IPS DF 6.9 (cell line): ENCODE results near the gene CDKN2AIPNL.

ENCODE experiments used
- DNase-seq: peaks from one replicate; pipeline ENCODE4 v3.0.0-alpha.2; 2013; ENCODE audit warnings: low read depth, low spot score
- H3K27ac ChIP-seq: one replicate; pipeline ENCODE4 v1.5.1; 2013; ENCODE audit warnings: low read length, control low read depth
- H3K27me3 ChIP-seq: 2 replicates; pipeline ENCODE4 v1.6.1; 2013; ENCODE audit warnings: mild to moderate bottlenecking, low read length; ENCODE audit not compliant: control insufficient read depth, insufficient read depth
- H3K36me3 ChIP-seq: 2 replicates; pipeline ENCODE4 v1.6.1; 2013; ENCODE audit warnings: low read length; ENCODE audit not compliant: control insufficient read depth, insufficient read depth
- H3K4me1 ChIP-seq: 2 replicates; pipeline ENCODE4 v1.6.1; 2013; ENCODE audit warnings: low read length; ENCODE audit not compliant: control insufficient read depth, insufficient read depth
- H3K4me3 ChIP-seq: 2 replicates; pipeline ENCODE4 v1.5.1; 2013; ENCODE audit warnings: mild to moderate bottlenecking, low read length
- H3K9me3 ChIP-seq: 2 replicates; pipeline ENCODE4 v1.6.1; 2013; ENCODE audit warnings: low read length, inconsistent platforms; ENCODE audit not compliant: control insufficient read depth, insufficient read depth
- WGBS: extraction: QIAGEN DNeasy Blood & Tissue Kit; methylation state at CpG from one replicate; pipeline ENCODE4 v1.1.7; 2013; ENCODE audit warnings: mixed read lengths, missing lambda C conversion rate; ENCODE audit not compliant: insufficient read length, insufficient coverage; 5-methylcytosine and 5-hydroxymethylcytosine counted together

CDKN2AIPNL gene

GRCh38 chr5:134451225-134451935 is 39.7 kb upstream of the CDKN2AIPNL start:
- H3K9me3 ChIP-seq = no peaks in the 10 kb centered on the region
- no peaks in the 10 kb centered on the region for H3K27me3 ChIP-seq
- DNase-seq = no peak
- no peaks in the 10 kb centered on the region for H3K36me3 ChIP-seq
- no peak overlapping the region for H3K27ac ChIP-seq
- no peak overlapping the region for H3K4me3 ChIP-seq
- no CpG with 5 or more reads among the region's 3 CpGs for WGBS
- H3K4me1 ChIP-seq = 0 out of 2 replicates have a peak, but pooled peaks cover 1% of the 10 kb centered on the region

DNA sequence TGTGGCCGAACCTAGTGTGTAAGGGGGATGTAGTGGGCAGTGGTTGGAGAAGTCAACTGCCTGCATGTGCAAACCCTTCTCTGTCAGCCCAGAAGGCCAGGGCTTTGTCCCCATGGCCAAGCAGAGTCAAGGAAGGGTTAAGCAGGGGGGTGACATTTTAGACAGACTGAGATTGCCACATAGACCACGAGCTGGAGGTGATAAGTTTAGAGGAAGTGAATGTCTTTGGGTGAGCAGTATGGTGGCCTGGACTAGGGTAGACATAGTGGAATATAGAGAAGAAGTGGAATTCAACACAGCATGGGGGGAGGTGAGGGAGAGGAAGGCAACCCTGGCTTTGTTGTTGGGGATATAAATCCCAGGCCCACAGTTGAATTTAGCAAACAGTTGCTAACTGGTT is 38.7 kb upstream of the CDKN2AIPNL start:
- no CpG with 5 or more reads among the region's 2 CpGs for WGBS
- Histone ChIP-seq H3K4me3 (no peak overlapping the region), H3K27me3 (no peaks in the 10 kb centered on the region), H3K4me1 (0 out of 2 replicates have a peak, but pooled peaks cover 1% of the 10 kb centered on the region), H3K9me3 (no peaks in the 10 kb centered on the region), H3K36me3 (no peaks in the 10 kb centered on the region), H3K27ac (no peak overlapping the region)
- no peak for DNase-seq

DNA sequence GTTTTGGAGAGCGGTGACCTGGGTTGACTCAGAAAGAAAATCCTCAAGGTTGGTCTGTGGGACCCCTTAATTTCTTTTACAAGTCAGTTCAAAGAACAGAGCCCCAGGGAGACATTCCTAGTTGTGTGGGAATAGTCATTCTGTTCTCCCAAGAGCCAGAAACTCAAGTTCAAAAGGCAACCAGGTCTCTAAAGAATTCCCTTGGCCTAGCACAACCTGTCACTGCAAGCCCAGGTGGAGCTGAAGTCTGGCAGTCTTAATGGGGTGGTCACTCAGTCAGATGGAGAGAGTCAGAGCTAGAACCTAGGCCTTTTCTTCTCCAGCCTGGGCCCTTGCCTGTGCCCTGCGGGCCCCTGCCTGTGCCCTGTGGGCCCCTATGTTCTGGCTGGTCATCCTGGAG is 37.5 kb upstream of the CDKN2AIPNL start:
- H3K4me3 ChIP-seq = no peak overlapping the region
- DNase-seq = no peak
- no peaks in the 10 kb centered on the region for H3K9me3 ChIP-seq
- 0 out of 2 replicates have a peak, but pooled peaks cover 1% of the 10 kb centered on the region for H3K4me1 ChIP-seq
- H3K27ac ChIP-seq = no peak overlapping the region
- WGBS = no CpG with 5 or more reads among the region's 2 CpGs
- H3K36me3 ChIP-seq = no peaks in the 10 kb centered on the region
- H3K27me3 ChIP-seq = no peaks in the 10 kb centered on the region

GRCh38 chr5:134447815-134448520 is 36.3 kb upstream of the CDKN2AIPNL start:
- Histone ChIP-seq H3K27me3 (no peaks in the 10 kb centered on the region), H3K36me3 (no peaks in the 10 kb centered on the region), H3K4me1 (0 out of 2 replicates have a peak, but pooled peaks cover 1% of the 10 kb centered on the region), H3K9me3 (no peaks in the 10 kb centered on the region), H3K4me3 (no peak overlapping the region), H3K27ac (no peak overlapping the region)
- WGBS = no CpG with 5 or more reads among the region's 7 CpGs
- no peak for DNase-seq

DNA sequence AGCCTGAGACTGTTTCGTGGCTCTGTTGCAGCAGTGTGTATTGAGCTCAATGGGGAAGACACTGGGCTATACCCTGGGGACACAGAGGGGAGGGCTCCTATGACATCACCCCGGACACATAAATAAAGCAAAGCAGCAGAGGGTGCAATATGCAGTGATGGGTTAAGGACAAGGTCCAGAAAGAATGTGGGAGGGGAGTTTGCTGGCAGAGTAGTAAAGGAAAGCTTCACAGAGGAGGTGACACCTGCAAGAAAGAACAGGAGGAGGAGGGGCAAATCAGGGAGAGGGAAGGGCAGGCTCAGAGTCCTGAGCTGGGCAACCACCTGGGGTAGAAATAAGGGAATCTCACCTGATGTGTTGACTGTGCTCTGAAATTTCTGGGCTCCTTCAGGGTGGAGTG is 35.3 kb upstream of the CDKN2AIPNL start:
- Histone ChIP-seq H3K36me3 (no peaks in the 10 kb centered on the region), H3K27ac (no peak overlapping the region)
- no CpG with 5 or more reads among the region's 2 CpGs for WGBS

DNA sequence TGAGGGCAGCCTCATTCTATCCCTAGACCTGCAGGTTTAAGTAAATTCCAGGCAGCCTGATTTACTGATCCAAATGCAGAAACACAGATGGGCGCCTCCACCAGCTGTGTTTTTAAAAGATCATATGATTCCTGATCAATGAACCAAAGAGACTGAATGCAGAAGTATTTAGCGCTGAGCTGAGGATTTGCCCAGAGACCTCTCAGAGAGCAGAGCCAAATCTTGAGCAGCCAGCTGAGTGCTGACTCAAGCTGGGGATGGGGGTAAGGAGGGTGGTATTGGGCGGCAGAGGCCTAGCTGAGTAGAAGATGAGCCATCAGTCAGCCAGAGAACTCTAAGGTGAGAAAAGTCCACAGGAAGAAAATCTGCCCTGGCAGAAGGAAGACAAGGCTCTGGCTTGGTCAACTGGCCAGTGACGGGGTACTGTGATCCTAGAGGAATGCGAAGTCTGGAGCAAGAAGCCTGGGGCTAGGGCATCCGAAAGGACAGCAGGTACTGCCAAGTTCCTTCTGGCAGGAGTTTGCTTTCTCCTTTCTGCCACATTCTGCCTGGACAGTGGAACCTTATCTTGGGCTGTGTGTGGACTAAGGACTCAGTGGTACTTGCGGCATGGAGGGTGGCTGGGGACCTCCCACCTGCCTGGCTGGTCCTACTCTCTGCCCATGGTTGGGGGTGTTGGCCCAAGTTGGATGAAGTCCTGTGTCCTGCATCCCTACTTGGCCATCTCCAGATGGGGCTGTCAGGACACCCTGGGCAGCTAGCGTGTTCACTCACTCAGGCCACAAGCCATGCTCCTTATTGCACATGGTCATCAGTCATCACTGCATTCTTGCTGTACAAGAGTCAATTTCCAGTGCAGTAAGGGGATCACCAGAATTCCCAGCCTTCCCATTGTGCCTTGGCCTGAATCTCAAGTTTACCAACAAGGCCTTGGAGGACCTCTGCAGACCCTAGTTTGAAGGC is 34.5 kb upstream of the CDKN2AIPNL start:
- no peak overlapping the region for H3K27ac ChIP-seq
- no CpG with 5 or more reads among the region's 8 CpGs for WGBS

More for the DNA sequence above, 35.3 kb upstream of the CDKN2AIPNL start:
- no peak overlapping the region for H3K4me3 ChIP-seq
- H3K27me3 ChIP-seq = no peaks in the 10 kb centered on the region
- H3K4me1 ChIP-seq = 0 out of 2 replicates have a peak, but pooled peaks cover 1% of the 10 kb centered on the region
- no peaks in the 10 kb centered on the region for H3K9me3 ChIP-seq
- no peak for DNase-seq

GRCh38 chr5:134444941-134445471 is 33.3 kb upstream of the CDKN2AIPNL start:
- no CpG with 5 or more reads among the region's 5 CpGs for WGBS
- no peaks in the 10 kb centered on the region for H3K27me3 ChIP-seq
- no peak for DNase-seq
- no peak overlapping the region for H3K4me3 ChIP-seq
- H3K9me3 ChIP-seq = no peaks in the 10 kb centered on the region
- peaks cover 6% of the 10 kb centered on the region for H3K4me1 ChIP-seq
- 0 out of 2 replicates have a peak, but pooled peaks cover 2% of the 10 kb centered on the region for H3K36me3 ChIP-seq
- H3K27ac ChIP-seq = no peak overlapping the region

More for the DNA sequence above, 34.5 kb upstream of the CDKN2AIPNL start:
- no peaks in the 10 kb centered on the region for H3K9me3 ChIP-seq
- no peaks in the 10 kb centered on the region for H3K27me3 ChIP-seq
- H3K36me3 ChIP-seq = no peaks in the 10 kb centered on the region
- no peak overlapping the region for H3K4me3 ChIP-seq
- peaks cover 3% of the 10 kb centered on the region; the same call in 1 of the 2 replicates for H3K4me1 ChIP-seq
- DNase-seq = no peak

- no peak for DNase-seq
- no CpG with 5 or more reads among the region's 3 CpGs for WGBS
- Histone ChIP-seq H3K9me3 (no peaks in the 10 kb centered on the region), H3K27ac (no peak overlapping the region), H3K4me1 (peaks cover 8% of the 10 kb centered on the region), H3K27me3 (no peaks in the 10 kb centered on the region), H3K4me3 (no peak overlapping the region; the same call in 1 of the 2 replicates), H3K36me3 (peaks cover 11% of the 10 kb centered on the region)
Observed at GRCh38 chr5:134440201-134440755, 28.6 kb upstream of the CDKN2AIPNL start.

GRCh38 chr5:134439210-134439654 is 27.6 kb upstream of the CDKN2AIPNL start:
- no peaks in the 10 kb centered on the region for H3K9me3 ChIP-seq
- H3K4me3 ChIP-seq = no peak overlapping the region
- H3K4me1 ChIP-seq = peaks cover 8% of the 10 kb centered on the region
- H3K27ac ChIP-seq = no peak overlapping the region
- no peaks in the 10 kb centered on the region for H3K27me3 ChIP-seq
- WGBS = no CpG with 5 or more reads among the region's 7 CpGs
- DNase-seq = no peak
- H3K36me3 ChIP-seq = peaks cover 11% of the 10 kb centered on the region
